Immature natural killer cell (primary cell): ENCODE measurements around the gene PRPF6. TPM values are rescaled to one million over a fixed set of nuclear protein-coding genes. Genes with fewer than 3 reads are reported as not detected.

Source experiments
- DNase-seq, 3 donors: peaks; one replicate each; pipeline ENCODE4 v3.0.0; 2022; ENCODE audit warnings: mixed read lengths in 1 of 3
- H3K27ac Mint-ChIP-seq, 6 donors: one replicate each; pipeline ENCODE4 v1.8.0; 2020; ENCODE audit warnings: mixed read lengths in 6 of 6, mild to moderate bottlenecking in 5 of 6, inconsistent platforms in 4 of 6, moderate library complexity in 3 of 6
- H3K27me3 Mint-ChIP-seq, 3 donors: one replicate each; pipeline ENCODE4 v1.8.0; 2020 to 2021; ENCODE audit warnings: low read depth in 3 of 3, mild to moderate bottlenecking in 3 of 3, mixed read lengths in 3 of 3, moderate library complexity in 3 of 3, inconsistent platforms in 1 of 3
- H3K36me3 Mint-ChIP-seq, 3 donors: one replicate each; pipeline ENCODE4 v1.8.0; 2020; ENCODE audit warnings: mixed read lengths in 3 of 3, inconsistent platforms in 2 of 3, mild to moderate bottlenecking in 2 of 3
- H3K4me1 Mint-ChIP-seq, 2 donors: one replicate each; pipeline ENCODE4 v1.8.0; 2020; ENCODE audit warnings: inconsistent platforms in 2 of 2, mild to moderate bottlenecking in 2 of 2, mixed read lengths in 2 of 2, moderate library complexity in 1 of 2
- H3K4me3 Mint-ChIP-seq, 5 donors: one replicate each; pipeline ENCODE4 v1.8.0; 2020; ENCODE audit warnings: mild to moderate bottlenecking in 5 of 5, mixed read lengths in 5 of 5, inconsistent platforms in 3 of 5, moderate library complexity in 3 of 5
- H3K9me3 Mint-ChIP-seq, 6 donors: one replicate each; pipeline ENCODE4 v1.8.0; 2020; ENCODE audit warnings: mild to moderate bottlenecking in 6 of 6, mixed read lengths in 6 of 6, inconsistent platforms in 4 of 6, moderate library complexity in 3 of 6
- polyA plus RNA-seq, 3 donors: library from polyadenylated mRNA; unstranded; fragments of 300-500 nt; fragmentation: Illumina TruSeq; gene quantifications; one replicate each; pipeline ENCODE4 v1.2.3, GENCODE V29; 2021

Gene PRPF6
- polyA plus RNA-seq, 3 donors from 2014 or later = 52.6 to 94.4 (median 63.1) TPM

DNA sequence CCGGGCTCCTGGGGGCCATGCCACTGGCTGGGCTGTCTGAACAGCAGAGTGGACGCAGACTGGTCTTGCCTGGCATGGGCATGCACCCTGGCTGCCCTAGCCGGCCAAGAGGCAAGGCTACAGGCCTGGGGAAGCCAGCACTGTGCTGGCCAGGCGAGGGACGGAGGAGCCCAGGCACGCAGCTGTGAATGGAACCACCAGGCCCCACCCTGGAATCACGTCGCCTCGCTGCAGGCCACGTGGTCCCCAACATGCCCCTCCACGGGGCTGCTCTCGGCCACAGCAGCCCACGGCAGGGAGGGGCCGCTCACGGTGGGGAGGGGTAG lies 28.8 kb upstream of the PRPF6 start:
- no peak overlapping the region for H3K4me3 Mint-ChIP-seq
- no peaks in the 10 kb centered on the region for H3K36me3 Mint-ChIP-seq
- H3K9me3 Mint-ChIP-seq = no peaks in the 10 kb centered on the region
- DNase-seq = no peak
- H3K4me1 Mint-ChIP-seq = peaks cover 43 to 47% of the 10 kb centered on the region in 2 donors
- H3K27ac Mint-ChIP-seq = no peak overlapping the region
- peaks cover 10 to 23% (median 22%) of the 10 kb centered on the region in 3 donors for H3K27me3 Mint-ChIP-seq

DNA sequence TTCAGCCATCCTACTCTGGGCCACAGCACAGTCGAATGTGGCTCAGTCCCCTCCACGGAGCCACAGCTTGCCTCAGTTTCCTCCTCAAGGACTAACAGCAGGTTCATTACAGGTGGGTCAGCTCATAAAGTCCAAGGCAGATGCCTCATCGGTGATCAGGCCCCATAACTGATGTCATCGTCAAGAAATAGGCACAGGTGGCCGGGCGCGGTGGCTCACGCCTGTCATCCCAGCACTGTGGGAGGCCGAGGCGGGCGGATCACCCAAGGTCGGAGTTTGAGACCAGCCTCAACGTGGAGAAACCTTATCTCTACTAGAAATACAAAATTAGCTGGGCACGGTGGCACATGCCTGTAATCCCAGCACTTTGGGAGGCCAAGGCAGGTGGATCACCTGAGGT lies 28.2 kb upstream of the PRPF6 start:
- peaks cover 37 to 41% of the 10 kb centered on the region in 2 donors for H3K4me1 Mint-ChIP-seq
- no peak overlapping the region for H3K4me3 Mint-ChIP-seq
- no peak for DNase-seq
- H3K9me3 Mint-ChIP-seq = no peaks in the 10 kb centered on the region
- peaks cover 10 to 22% (median 21%) of the 10 kb centered on the region in 3 donors for H3K27me3 Mint-ChIP-seq
- peak overlapping the region in 1 of 6 donors; percentile 60 for H3K27ac Mint-ChIP-seq
- no peaks in the 10 kb centered on the region for H3K36me3 Mint-ChIP-seq

GRCh38 chr20:63953764-63954429 lies 27.0 kb upstream of the PRPF6 start:
- Mint-ChIP-seq H3K36me3 (no peaks in the 10 kb centered on the region), H3K9me3 (no peaks in the 10 kb centered on the region), H3K4me1 (peaks cover 26 to 30% of the 10 kb centered on the region in 2 donors), H3K27ac (peak overlapping the region in 4 of 6 donors; percentile 45 to 74 (median 70)), H3K4me3 (peak overlapping the region; percentile 63 to 82 (median 74)), H3K27me3 (peaks cover 6 to 14% (median 12%) of the 10 kb centered on the region in 3 donors)
- no peak for DNase-seq

DNA sequence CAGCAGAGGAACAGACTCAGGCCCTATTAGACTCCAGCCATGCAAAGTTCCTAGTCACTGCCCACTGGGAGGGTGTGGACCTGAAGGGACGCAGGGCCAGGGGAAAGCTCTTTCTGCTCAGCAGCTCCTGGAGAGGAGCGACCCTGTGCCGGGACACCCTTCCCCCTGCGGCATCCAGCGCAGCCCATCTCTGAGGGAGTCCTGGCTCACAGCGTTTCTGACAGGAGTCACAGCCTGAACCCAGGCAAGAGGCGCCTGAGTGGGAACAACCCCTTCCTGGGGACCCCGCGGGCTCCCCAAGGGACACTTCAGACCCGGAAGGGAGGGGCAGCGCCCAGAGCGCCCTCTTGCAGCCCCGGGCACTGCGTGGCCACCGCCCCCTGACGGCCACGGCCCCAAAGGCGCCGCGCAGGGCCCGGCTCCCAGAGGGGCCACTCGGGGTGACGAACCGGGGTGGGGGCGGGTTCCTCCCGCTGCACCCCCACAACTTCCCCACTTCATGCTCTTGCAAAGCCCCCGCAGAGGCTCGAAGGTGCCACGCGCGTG lies 25.6 kb upstream of the PRPF6 start:
- Mint-ChIP-seq H3K27ac (no peak overlapping the region), H3K9me3 (no peaks in the 10 kb centered on the region), H3K36me3 (no peaks in the 10 kb centered on the region), H3K27me3 (peaks cover 2 to 8% (median 8%) of the 10 kb centered on the region in 3 donors), H3K4me3 (peak overlapping the region; percentile 74 to 82 (median 78)), H3K4me1 (peaks cover 14 to 20% of the 10 kb centered on the region in 2 donors)
- peak; percentile 33 to 35 (median 34) for DNase-seq

GRCh38 chr20:63955827-63956663 lies 24.9 kb upstream of the PRPF6 start, which contains the start of gene UCKL1:
Gene UCKL1 (minus strand): TSS chr20:63956416. CDS start chr20:63956372, 44 bp downstream.
- peak within 1 kb of the TSS; percentile 82 to 87 (median 85) for H3K4me3 Mint-ChIP-seq
- peak; percentile 89 to 92 (median 89) for DNase-seq
- no peaks in the 10 kb centered on the region for H3K9me3 Mint-ChIP-seq
- peaks cover 14 to 19% of the 10 kb centered on the region in 2 donors for H3K4me1 Mint-ChIP-seq
- peaks cover 2 to 8% (median 8%) of the 10 kb centered on the region in 3 donors for H3K27me3 Mint-ChIP-seq
- peak within 1 kb of the TSS in 5 of 6 donors; percentile 43 to 76 (median 59) for H3K27ac Mint-ChIP-seq
- H3K36me3 Mint-ChIP-seq = no peaks in the 10 kb centered on the region

- peaks cover 14 to 19% of the 10 kb centered on the region in 2 donors for H3K4me1 Mint-ChIP-seq
- H3K4me3 Mint-ChIP-seq = peak overlapping the region; percentile 82 to 87 (median 85)
- H3K36me3 Mint-ChIP-seq = no peaks in the 10 kb centered on the region
- no peak for DNase-seq
- H3K9me3 Mint-ChIP-seq = no peaks in the 10 kb centered on the region
- peaks cover 2 to 8% (median 8%) of the 10 kb centered on the region in 3 donors for H3K27me3 Mint-ChIP-seq
- peak overlapping the region in 5 of 6 donors; percentile 28 to 76 (median 59) for H3K27ac Mint-ChIP-seq
Measured at GRCh38 chr20:63956664-63957003, 24.3 kb upstream of the PRPF6 start.

GRCh38 chr20:63957004-63957689 lies 23.8 kb upstream of the PRPF6 start:
- Mint-ChIP-seq H3K9me3 (no peaks in the 10 kb centered on the region), H3K27me3 (peaks cover 2 to 8% (median 8%) of the 10 kb centered on the region in 3 donors), H3K4me1 (peaks cover 14 to 19% of the 10 kb centered on the region in 2 donors), H3K36me3 (no peaks in the 10 kb centered on the region), H3K4me3 (peak overlapping the region; percentile 23 to 86 (median 51)), H3K27ac (peak overlapping the region in 2 of 6 donors; percentile 28 to 53)
- DNase-seq = peak in 1 of 3 donors; percentile 36

DNA sequence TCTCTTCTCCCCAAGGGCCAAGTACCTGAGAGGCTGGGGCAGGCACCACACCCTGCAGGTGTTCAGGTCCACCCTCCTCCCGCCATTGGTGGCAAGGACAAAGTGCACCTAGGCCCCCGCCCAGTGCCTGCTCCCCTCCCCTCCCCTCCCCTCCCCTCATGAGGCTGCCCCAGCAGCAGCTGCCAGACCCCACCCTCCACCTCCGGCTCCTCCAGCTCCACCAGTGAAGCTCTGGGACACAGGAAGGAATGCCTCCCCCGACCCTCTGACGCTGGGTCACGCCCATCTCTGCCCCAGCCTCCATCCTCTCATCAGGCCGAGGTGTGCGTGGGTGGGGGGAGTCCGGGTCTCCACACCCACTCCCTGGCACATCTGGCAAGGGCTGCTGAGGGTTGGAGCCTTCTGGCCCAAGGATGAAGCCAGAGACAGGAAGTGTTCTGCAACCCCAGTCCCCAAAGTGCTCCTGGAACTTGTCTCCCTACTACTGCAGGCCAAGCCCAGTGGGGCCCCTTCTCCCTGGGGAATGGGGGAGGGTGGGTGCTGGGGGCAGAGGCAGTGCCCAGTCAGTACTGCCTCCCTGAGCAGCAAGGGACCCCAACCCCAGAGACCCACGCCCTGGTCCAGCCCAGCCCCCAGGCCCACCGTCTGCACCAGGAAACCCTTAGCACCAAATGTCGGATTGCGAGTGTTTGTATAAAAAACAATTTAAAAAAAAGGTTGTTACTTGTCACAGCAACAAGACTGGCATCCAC lies 23.1 kb upstream of the PRPF6 start:
- peaks cover 14 to 19% of the 10 kb centered on the region in 2 donors for H3K4me1 Mint-ChIP-seq
- H3K27ac Mint-ChIP-seq = no peak overlapping the region
- no peaks in the 10 kb centered on the region for H3K36me3 Mint-ChIP-seq
- no peaks in the 10 kb centered on the region for H3K9me3 Mint-ChIP-seq
- DNase-seq = no peak
- H3K27me3 Mint-ChIP-seq = peaks cover 2 to 8% (median 5%) of the 10 kb centered on the region in 3 donors
- no peak overlapping the region for H3K4me3 Mint-ChIP-seq

- Mint-ChIP-seq H3K4me1 (peaks cover 13 to 17% of the 10 kb centered on the region in 2 donors), H3K4me3 (peak overlapping the region in 1 of 5 donors; percentile 37), H3K9me3 (no peaks in the 10 kb centered on the region), H3K27me3 (peaks cover 1 to 6% (median 5%) of the 10 kb centered on the region in 3 donors), H3K36me3 (no peaks in the 10 kb centered on the region), H3K27ac (no peak overlapping the region)
- no peak for DNase-seq
Measured at GRCh38 chr20:63958471-63958870, 22.5 kb upstream of the PRPF6 start.

DNA sequence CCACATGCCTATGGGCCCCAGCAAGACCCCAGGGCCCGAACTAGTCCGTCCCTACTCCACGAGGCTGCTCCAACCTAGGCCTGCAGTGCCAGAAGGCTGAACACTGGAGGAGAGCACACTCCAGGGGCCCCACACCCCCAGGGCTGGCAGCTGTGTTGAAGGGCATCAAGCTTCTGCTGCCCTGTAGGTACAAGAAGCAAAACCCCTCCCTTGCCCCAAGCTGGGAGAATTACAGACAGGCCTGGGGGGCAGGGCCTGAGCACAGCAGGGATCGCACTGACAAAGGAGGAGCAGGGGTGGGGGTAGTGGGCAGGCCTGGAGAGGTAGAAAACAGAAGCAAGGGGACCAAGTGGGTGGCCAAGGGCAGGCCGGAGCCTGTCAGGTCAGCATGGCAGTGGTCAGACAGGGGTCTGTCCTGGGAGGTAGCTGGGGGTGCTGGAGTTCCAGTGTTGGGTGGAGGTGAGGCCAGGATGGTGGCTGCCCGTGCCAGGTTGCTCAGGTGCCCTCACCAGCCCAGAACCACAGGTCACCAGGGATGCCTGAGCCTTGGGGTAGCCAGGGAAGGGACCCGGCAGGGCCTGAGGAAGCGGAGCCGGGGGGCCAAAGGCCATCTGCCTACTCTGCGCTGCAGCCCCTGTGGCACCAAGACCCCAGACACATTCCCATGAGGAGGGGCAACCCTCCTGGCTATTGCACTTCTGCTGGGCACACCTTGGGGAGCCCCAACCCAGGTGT lies 21.8 kb upstream of the PRPF6 start:
- Mint-ChIP-seq H3K27ac (no peak overlapping the region), H3K4me3 (no peak overlapping the region), H3K27me3 (peaks cover 0 to 5% (median 2%) of the 10 kb centered on the region in 3 donors), H3K36me3 (no peaks in the 10 kb centered on the region), H3K9me3 (no peaks in the 10 kb centered on the region), H3K4me1 (peaks cover 6 to 12% of the 10 kb centered on the region in 2 donors)
- DNase-seq = no peak

GRCh38 chr20:63959699-63960075 lies 21.2 kb upstream of the PRPF6 start:
- DNase-seq = no peak
- H3K27ac Mint-ChIP-seq = no peak overlapping the region
- H3K9me3 Mint-ChIP-seq = no peaks in the 10 kb centered on the region
- no peak overlapping the region for H3K4me3 Mint-ChIP-seq
- H3K27me3 Mint-ChIP-seq = peaks cover 0 to 2% (median 0%) of the 10 kb centered on the region in 3 donors
- peaks cover under 1 to 7% of the 10 kb centered on the region in 2 donors for H3K4me1 Mint-ChIP-seq
- H3K36me3 Mint-ChIP-seq = no peaks in the 10 kb centered on the region
